HFFc6 (cell line): ENCODE measurements around the gene TGM2. TPM values are rescaled to one million over a fixed set of nuclear protein-coding genes. Genes with fewer than 3 reads are reported as not detected.

ENCODE experiments used
- DNase-seq: peaks from one replicate; pipeline ENCODE4 v3.0.0-alpha.2; 2018
- H3K27ac Mint-ChIP-seq: 2 replicates; pipeline ENCODE4 v1.8.0; 2020; ENCODE audit warnings: mild to moderate bottlenecking, mixed read lengths
- H3K27me3 Mint-ChIP-seq: 2 replicates; pipeline ENCODE4 v1.8.0; 2021; ENCODE audit warnings: mild to moderate bottlenecking, moderate library complexity, mixed read lengths; ENCODE audit not compliant: insufficient read depth
- H3K36me3 Mint-ChIP-seq: 2 replicates; pipeline ENCODE4 v1.8.0; 2021; ENCODE audit warnings: low read depth, mixed read lengths
- H3K4me1 Mint-ChIP-seq: 2 replicates; pipeline ENCODE4 v1.8.0; 2020; ENCODE audit warnings: low read depth, mixed read lengths
- H3K4me3 Mint-ChIP-seq: 2 replicates; pipeline ENCODE4 v1.8.0; 2020; ENCODE audit warnings: mild to moderate bottlenecking, moderate library complexity, mixed read lengths
- H3K9me3 Mint-ChIP-seq: 2 replicates; pipeline ENCODE4 v1.8.0; 2020; ENCODE audit warnings: mild to moderate bottlenecking, mixed read lengths
- CTCF ChIP-seq: fragments of 200-600 bp; sonication (generic); IDR thresholded peaks from 2 replicates; pipeline ENCODE4 v1.5.0; 2021; ENCODE audit warnings: antibody characterized with exemption, mild to moderate bottlenecking
- total RNA-seq, 6 experiments: library from RNA; stranded (reverse); fragmentation: NEBNext Ultra II Directional; extraction: Animal tissue kit (Norgen Biotek cat#: 25700); gene quantifications; 2 replicates in 1 of 6; 3 replicates in 5 of 6; pipeline ENCODE4 v1.2.3, GENCODE V29; 2021

TGM2 gene
- total RNA-seq, 6 experiments from 2014 or later: 99.6 to 430 (median 111) TPM

GRCh38 chr20:38208088-38208487 lies 43.0 kb upstream of the TGM2 start:
- peaks cover 33% of the 10 kb centered on the region for H3K4me1 Mint-ChIP-seq
- H3K9me3 Mint-ChIP-seq: no peaks in the 10 kb centered on the region
- no peak overlapping the region for H3K27ac Mint-ChIP-seq
- H3K4me3 Mint-ChIP-seq: no peak overlapping the region
- H3K36me3 Mint-ChIP-seq: no peaks in the 10 kb centered on the region
- no peak for TF ChIP-seq CTCF
- DNase-seq: no peak
- H3K27me3 Mint-ChIP-seq: no peaks in the 10 kb centered on the region

GRCh38 chr20:38207621-38208020 lies 42.6 kb upstream of the TGM2 start:
- no peaks in the 10 kb centered on the region for H3K36me3 Mint-ChIP-seq
- H3K4me1 Mint-ChIP-seq: peaks cover 33% of the 10 kb centered on the region
- no peaks in the 10 kb centered on the region for H3K9me3 Mint-ChIP-seq
- no peak overlapping the region for H3K27ac Mint-ChIP-seq
- no peak overlapping the region for H3K4me3 Mint-ChIP-seq
- no peak for TF ChIP-seq CTCF
- H3K27me3 Mint-ChIP-seq: no peaks in the 10 kb centered on the region
- DNase-seq: no peak

- no peak for TF ChIP-seq CTCF
- Mint-ChIP-seq H3K4me1 (peaks cover 26% of the 10 kb centered on the region), H3K27ac (no peak overlapping the region), H3K9me3 (no peaks in the 10 kb centered on the region), H3K36me3 (no peaks in the 10 kb centered on the region), H3K4me3 (no peak overlapping the region), H3K27me3 (no peaks in the 10 kb centered on the region)
- DNase-seq: no peak
These were observed 39.9 kb upstream of the TGM2 start for GRCh38 chr20:38205001-38205400.

GRCh38 chr20:38203981-38204357 lies 38.9 kb upstream of the TGM2 start:
- H3K4me3 Mint-ChIP-seq: no peak overlapping the region
- no peaks in the 10 kb centered on the region for H3K27me3 Mint-ChIP-seq
- peaks cover 18% of the 10 kb centered on the region for H3K4me1 Mint-ChIP-seq
- no peak for TF ChIP-seq CTCF
- H3K9me3 Mint-ChIP-seq: no peaks in the 10 kb centered on the region
- no peaks in the 10 kb centered on the region for H3K36me3 Mint-ChIP-seq
- H3K27ac Mint-ChIP-seq: no peak overlapping the region
- no peak for DNase-seq

- no peak for DNase-seq
- Mint-ChIP-seq H3K27ac (no peak overlapping the region), H3K4me3 (no peak overlapping the region), H3K36me3 (no peaks in the 10 kb centered on the region), H3K27me3 (no peaks in the 10 kb centered on the region), H3K4me1 (peaks cover 20% of the 10 kb centered on the region), H3K9me3 (no peaks in the 10 kb centered on the region)
- no peak for TF ChIP-seq CTCF
These were observed 38.4 kb upstream of the TGM2 start for GRCh38 chr20:38203337-38203980.

- TF ChIP-seq CTCF: no peak
- H3K9me3 Mint-ChIP-seq: no peaks in the 10 kb centered on the region
- H3K27ac Mint-ChIP-seq: no peak overlapping the region
- no peak overlapping the region for H3K4me3 Mint-ChIP-seq
- H3K36me3 Mint-ChIP-seq: no peaks in the 10 kb centered on the region
- peaks cover 22% of the 10 kb centered on the region for H3K4me1 Mint-ChIP-seq
- no peak for DNase-seq
- H3K27me3 Mint-ChIP-seq: no peaks in the 10 kb centered on the region
These were observed 37.9 kb upstream of the TGM2 start for GRCh38 chr20:38202982-38203293.
